Renal cortex interstitium (tissue), 15 donors: Measurements from ENCODE around the gene DMPK. TPM values are rescaled to one million over a fixed set of nuclear protein-coding genes. Genes with fewer than 3 reads are reported as not detected.

Experiments
- DNase-seq, 11 donors: peaks; one replicate each; pipeline ENCODE4 v3.0.0-alpha.2; 2013; ENCODE audit warnings: low read depth in 9 of 11, low spot score in 4 of 11; ENCODE audit errors: extremely low read depth in 1 of 11
- long read RNA-seq, 16 experiments: transcript quantifications; one replicate each; lab custom pipeline, GENCODE V29; 2026
- polyA plus RNA-seq, 3 donors: library from polyadenylated mRNA; unstranded; fragments of 120-200 nt; gene quantifications; one replicate each; pipeline ENCODE4 v1.2.1, GENCODE V29; 2013; ENCODE audit not compliant: insufficient read length in 3 of 3

The DMPK gene
- 10 to 100 TPM; 39.1 to 63.6 (median 61.2) TPM for polyA plus RNA-seq
- long read RNA-seq, donor 1, partial matches to known transcripts, result 0 of 1 reads
- long read RNA-seq, donor 1, other reads (novel, unspliced or antisense), result 0 of 1 reads
- long read RNA-seq, donor 2, partial matches to known transcripts, result 0 of 1 reads
- long read RNA-seq, donor 2, other reads (novel, unspliced or antisense), result 0 of 1 reads
- long read RNA-seq, donor 3, partial matches to known transcripts, result 0 of 2 reads
- long read RNA-seq, donor 3, other reads (novel, unspliced or antisense), result 0 of 2 reads
- long read RNA-seq, donor 4, transcript DMPK-215 (1 exons, 1,410 nt), result major isoform, 5 of 7 reads
- long read RNA-seq, donor 4, partial matches to known transcripts, result 0 of 7 reads
- long read RNA-seq, donor 4, other reads (novel, unspliced or antisense), result 0 of 7 reads
- long read RNA-seq, donor 5, partial matches to known transcripts, result 0 of 19 reads
- long read RNA-seq, donor 5, other reads (novel, unspliced or antisense), result 8 of 19 reads
- long read RNA-seq, donor 6, transcript DMPK-215 (1 exons, 1,410 nt), result major isoform, 6 of 6 reads
- long read RNA-seq, donor 6, partial matches to known transcripts, result 0 of 6 reads
- long read RNA-seq, donor 6, other reads (novel, unspliced or antisense), result 0 of 6 reads
- long read RNA-seq, donor 7, transcript DMPK-215 (1 exons, 1,410 nt), result major isoform, 5 of 10 reads
- long read RNA-seq, donor 7, partial matches to known transcripts, result 0 of 10 reads
- long read RNA-seq, donor 7, other reads (novel, unspliced or antisense), result 0 of 10 reads
- long read RNA-seq, donor 8, transcript DMPK-215 (1 exons, 1,410 nt), result major isoform, 7 of 19 reads
- long read RNA-seq, donor 8, partial matches to known transcripts, result 9 of 19 reads
- long read RNA-seq, donor 8, other reads (novel, unspliced or antisense), result 0 of 19 reads
- long read RNA-seq, donor 9, partial matches to known transcripts, result 0 of 1 reads
- long read RNA-seq, donor 9, other reads (novel, unspliced or antisense), result 0 of 1 reads
- long read RNA-seq, donor 10, partial matches to known transcripts, result 0 of 1 reads
- long read RNA-seq, donor 10, other reads (novel, unspliced or antisense), result 0 of 1 reads
- long read RNA-seq, donor 11, result 0 reads
- long read RNA-seq, donor 12, partial matches to known transcripts, result 0 of 5 reads
- long read RNA-seq, donor 12, other reads (novel, unspliced or antisense), result 0 of 5 reads
- long read RNA-seq, donor 13, partial matches to known transcripts, result 0 of 5 reads
- long read RNA-seq, donor 13, other reads (novel, unspliced or antisense), result 0 of 5 reads
- long read RNA-seq, donor 14, partial matches to known transcripts, result 0 of 1 reads
- long read RNA-seq, donor 14, other reads (novel, unspliced or antisense), result 0 of 1 reads
- long read RNA-seq, donor 15, transcript DMPK-215 (1 exons, 1,410 nt), result major isoform, 5 of 6 reads
- long read RNA-seq, donor 15, partial matches to known transcripts, result 0 of 6 reads
- long read RNA-seq, donor 15, other reads (novel, unspliced or antisense), result 0 of 6 reads
- long read RNA-seq, donor 16, transcript DMPK-215 (1 exons, 1,410 nt), result major isoform, 8 of 22 reads
- long read RNA-seq, donor 16, transcript DMPK-214 (3 exons, 732 nt), result minor isoform, 5 of 22 reads
- long read RNA-seq, donor 16, partial matches to known transcripts, result 7 of 22 reads
- long read RNA-seq, donor 16, other reads (novel, unspliced or antisense), result 0 of 22 reads

GRCh38 chr19:45782162-45782691, at the start of gene DMPK:
Gene DMPK, minus strand, starts transcription at chr19:45782490. Its CDS starts 138 bp downstream, at chr19:45782352.
- no peak for DNase-seq

- no peak for DNase-seq
Measured at GRCh38 chr19:45828945-45829344, 46.7 kb upstream of the DMPK start.

- no peak for DNase-seq
Measured at GRCh38 chr19:45828523-45828922, 46.2 kb upstream of the DMPK start.

GRCh38 chr19:45827459-45828093, 45.3 kb upstream of the DMPK start:
- DNase-seq, result no peak

- no peak for DNase-seq
Measured at GRCh38 chr19:45826934-45827333, 44.6 kb upstream of the DMPK start.

- no peak for DNase-seq
Measured at GRCh38 chr19:45825917-45826893, 43.9 kb upstream of the DMPK start.

- DNase-seq, result no peak
Measured at GRCh38 chr19:45825263-45825605, 42.9 kb upstream of the DMPK start.

GRCh38 chr19:45824531-45825262, 42.4 kb upstream of the DMPK start:
- DNase-seq, result no peak

GRCh38 chr19:45824041-45824471, 41.8 kb upstream of the DMPK start:
- DNase-seq, result no peak

GRCh38 chr19:45823182-45823581, 40.9 kb upstream of the DMPK start:
- DNase-seq, result no peak

GRCh38 chr19:45822716-45823115, 40.4 kb upstream of the DMPK start:
- no peak for DNase-seq

GRCh38 chr19:45821570-45821969, 39.3 kb upstream of the DMPK start:
- DNase-seq, result no peak

- no peak for DNase-seq
Measured at GRCh38 chr19:45821103-45821521, 38.8 kb upstream of the DMPK start.

GRCh38 chr19:45820413-45821102, 38.3 kb upstream of the DMPK start:
- DNase-seq, result no peak

- no peak for DNase-seq
Measured at GRCh38 chr19:45819769-45820168, 37.5 kb upstream of the DMPK start.
